Aorta (tissue), 5 donors: ENCODE measurements around the gene C11orf98. TPM values are rescaled to one million over a fixed set of nuclear protein-coding genes. Genes with fewer than 3 reads are reported as not detected.
A peak's percentile ranks its signal among the peaks of the same experiment; 100 is the strongest.

Experiments
- ATAC-seq: fragments of 200-7000 bp; cut with Tn5 transposase; one replicate; pipeline ENCODE4 v1.9.1; 2022; ENCODE audit warnings: moderate library complexity; ENCODE audit not compliant: low FRiP score
- DNase-seq, 2 donors: peaks; one replicate each; pipeline ENCODE4 v3.0.0-alpha.2; 2020
- H3K27ac ChIP-seq, 2 donors: one replicate each; pipeline ENCODE4 v1.5.1; 2013; ENCODE audit warnings: low read length in 2 of 2, mild to moderate bottlenecking in 2 of 2, moderate library complexity in 2 of 2, control low read depth in 1 of 2, inconsistent platforms in 1 of 2, low read depth in 1 of 2
- H3K27me3 ChIP-seq, 2 donors: one replicate each; pipeline ENCODE4 v1.6.1; 2013; ENCODE audit warnings: control low read depth in 1 of 2, low read length in 1 of 2, mild to moderate bottlenecking in 1 of 2, moderate library complexity in 1 of 2; ENCODE audit not compliant: insufficient read depth in 2 of 2, control insufficient read depth in 1 of 2
- H3K36me3 ChIP-seq, 2 donors: one replicate each; pipeline ENCODE4 v1.6.1; 2013; ENCODE audit warnings: control low read depth in 1 of 2, low read length in 1 of 2, mild to moderate bottlenecking in 1 of 2; ENCODE audit not compliant: insufficient read depth in 2 of 2, control insufficient read depth in 1 of 2
- H3K4me1 ChIP-seq, 2 donors: one replicate each; pipeline ENCODE4 v1.6.1; 2013; ENCODE audit warnings: low read length in 2 of 2, control low read depth in 1 of 2, mild to moderate bottlenecking in 1 of 2, moderate library complexity in 1 of 2; ENCODE audit not compliant: insufficient read depth in 2 of 2, control insufficient read depth in 1 of 2
- H3K4me3 ChIP-seq, 2 donors: one replicate each; pipeline ENCODE4 v1.5.1; 2013; ENCODE audit warnings: low read length in 2 of 2, control low read depth in 1 of 2, mild to moderate bottlenecking in 1 of 2
- H3K9me3 ChIP-seq: one replicate; pipeline ENCODE4 v1.6.1; 2013; ENCODE audit warnings: mild to moderate bottlenecking, low read length; ENCODE audit not compliant: control insufficient read depth
- WGBS, 2 donors: extraction: QIAGEN DNeasy Blood & Tissue Kit; methylation state at CpG; one replicate each; pipeline ENCODE4 v1.1.7; 2013; 5-methylcytosine and 5-hydroxymethylcytosine counted together
- intact Hi-C, 2 donors: fragments of 100-400 bp; cut with DNase I; formaldehyde crosslinking; loops; one replicate each; pipeline versions ENCODE4 v1.14.2 to v1.15.0; 2022
- long read RNA-seq, 2 donors: library from polyadenylated mRNA; unstranded; transcript quantifications; one replicate each; pipeline ENCODE4 v2.0.0, GENCODE V29; 2020 to 2021
- polyA plus RNA-seq, 2 donors: library from polyadenylated mRNA; stranded (reverse); fragments of 200-250 nt; gene quantifications; one replicate each; pipeline ENCODE4 v1.2.3, GENCODE V29; 2013
- total RNA-seq, 2 donors: library from RNA; stranded (reverse); fragmentation: NEBNext Ultra II Directional; extraction: Animal tissue kit (Norgen Biotek cat#: 25700); gene quantifications; one replicate each; pipeline ENCODE4 v1.2.1, GENCODE V29; 2021
- donor health status: healthy with polysubstance abuse.
- donor health status: Bipolar disorder and iron deficiency.
- donor health status: DM: no; HTN: no; CAD: no.
- donor health status: DM: no; HTN: no; CAD: no.
- donor health status: DM: yes; HTN: yes; CAD: no.

C11orf98 gene
- total RNA-seq (10 to 100 TPM; 23.1 to 27.7 TPM), polyA plus RNA-seq (100 to 1,000 TPM in 1 of 2 donors, 10 to 100 TPM in 1; 79.3 to 121 TPM)
- long read RNA-seq, donor 1, transcript C11orf98-201 (4 exons, 654 nt), result major isoform, 9 of 13 reads
- long read RNA-seq, donor 1, partial matches to known transcripts, result 1 of 13 reads
- long read RNA-seq, donor 1, other reads (novel, unspliced or antisense), result 1 of 13 reads
- long read RNA-seq, donor 2, transcript C11orf98-201 (4 exons, 654 nt), result major isoform, 8 of 9 reads
- long read RNA-seq, donor 2, partial matches to known transcripts, result 0 of 9 reads
- long read RNA-seq, donor 2, other reads (novel, unspliced or antisense), result 0 of 9 reads

- WGBS, 2 donors, result 0 to 1% methylated on average over 42 to 47 of the region's 47 CpGs
- Histone ChIP-seq H3K4me3 (peak within 1 kb of the TSS; percentile 56 to 62), H3K36me3 (peaks cover 0 to 1% of the 10 kb centered on the region in 2 donors), H3K27me3 (no peaks in the 10 kb centered on the region), H3K9me3 (no peaks in the 10 kb centered on the region), H3K27ac (peak within 1 kb of the TSS; percentile 4 to 87), H3K4me1 (peaks cover 2 to 8% of the 10 kb centered on the region in 2 donors)
- intact Hi-C loops, result loop anchor here in 1 of 2 donors (5.0 kb wide), 1 partner anchor 63 kb away; the partner anchor contains the start of gene MTA2
- DNase-seq (peak; percentile 97), ATAC-seq (peak; percentile 97)
Measured at GRCh38 chr11:62665075-62665598, at the start of gene C11orf98, which contains the start of gene CSKMT. TSS of gene C11orf98 (minus strand) at chr11:62665210. CDS start at chr11:62665169, 41 bp downstream. TSS of gene CSKMT (plus strand) at chr11:62665312. CDS start at chr11:62665880, 568 bp downstream.

- peaks cover 5 to 22% of the 10 kb centered on the region in 2 donors for H3K36me3 ChIP-seq
- H3K4me1 ChIP-seq, result no peaks in the 10 kb centered on the region
- H3K4me3 ChIP-seq, result no peak overlapping the region
- 79 to 80% methylated on average over 2 of the region's 2 CpGs for WGBS, 2 donors
- ATAC-seq (no peak), DNase-seq (peak in 1 of 2 donors; percentile 14)
- no peaks in the 10 kb centered on the region for H3K27me3 ChIP-seq
- H3K9me3 ChIP-seq, result no peaks in the 10 kb centered on the region
- no peak overlapping the region for H3K27ac ChIP-seq
- intact Hi-C loops, result no loop called here
Measured at GRCh38 chr11:62713343-62713742, 48.3 kb upstream of the C11orf98 start.

GRCh38 chr11:62712861-62713260 is 47.9 kb upstream of the C11orf98 start:
- Histone ChIP-seq H3K27me3 (no peaks in the 10 kb centered on the region), H3K4me3 (no peak overlapping the region), H3K9me3 (no peaks in the 10 kb centered on the region), H3K27ac (no peak overlapping the region), H3K4me1 (no peaks in the 10 kb centered on the region), H3K36me3 (peaks cover 4 to 21% of the 10 kb centered on the region in 2 donors)
- WGBS, 2 donors, result 53% methylated on average over 3 of the region's 3 CpGs
- DNase-seq (no peak), ATAC-seq (no peak)
- intact Hi-C loops, result no loop called here

GRCh38 chr11:62712276-62712812 is 47.3 kb upstream of the C11orf98 start:
- ATAC-seq (no peak), DNase-seq (peak in 1 of 2 donors; percentile 6)
- Histone ChIP-seq H3K27me3 (no peaks in the 10 kb centered on the region), H3K4me1 (no peaks in the 10 kb centered on the region), H3K27ac (no peak overlapping the region), H3K4me3 (no peak overlapping the region), H3K36me3 (peaks cover 3 to 19% of the 10 kb centered on the region in 2 donors), H3K9me3 (no peaks in the 10 kb centered on the region)
- intact Hi-C loops, result no loop called here
- 70 to 71% methylated on average over 6 of the region's 6 CpGs for WGBS, 2 donors

- Histone ChIP-seq H3K4me3 (peak overlapping the region; percentile 43 to 55), H3K36me3 (peaks cover 3 to 12% of the 10 kb centered on the region in 2 donors), H3K27me3 (no peaks in the 10 kb centered on the region), H3K9me3 (no peaks in the 10 kb centered on the region), H3K27ac (peak overlapping the region; percentile 20 to 99), H3K4me1 (no peaks in the 10 kb centered on the region)
- 54 to 56% methylated on average over 7 of the region's 7 CpGs for WGBS, 2 donors
- peak in 1 of 2 donors; percentile 73 for DNase-seq
- intact Hi-C loops, result no loop called here
- no peak for ATAC-seq
Measured at GRCh38 chr11:62710001-62710345, 45.0 kb upstream of the C11orf98 start.

- DNase-seq (peak; percentile 98 to 99), ATAC-seq (peak; percentile 95)
- Histone ChIP-seq H3K36me3 (peaks cover 3 to 8% of the 10 kb centered on the region in 2 donors), H3K9me3 (no peaks in the 10 kb centered on the region), H3K27me3 (no peaks in the 10 kb centered on the region), H3K27ac (peak overlapping the region; percentile 20 to 99), H3K4me3 (peak overlapping the region; percentile 43 to 56), H3K4me1 (no peaks in the 10 kb centered on the region)
- 0% methylated on average over 47 of the region's 47 CpGs for WGBS, 2 donors
- intact Hi-C loops, result loop anchor here in 1 of 2 donors (5.0 to 10.0 kb wide), 3 partner anchors 37 to 125 kb away; partner anchors contain the start of genes LBHD1, STX5, TEX54 and UQCC3
Measured at GRCh38 chr11:62709247-62710000, 44.4 kb upstream of the C11orf98 start.

GRCh38 chr11:62708793-62709192 is 43.8 kb upstream of the C11orf98 start:
- DNase-seq (peak in 1 of 2 donors; percentile 78), ATAC-seq (no peak)
- no peaks in the 10 kb centered on the region for H3K4me1 ChIP-seq
- peak overlapping the region; percentile 27 to 56 for H3K4me3 ChIP-seq
- WGBS, 2 donors, result 2 to 3% methylated on average over 7 of the region's 7 CpGs
- H3K36me3 ChIP-seq, result peaks cover 0 to 6% of the 10 kb centered on the region in 2 donors
- peak overlapping the region in 1 of 2 donors; percentile 82 for H3K27ac ChIP-seq
- intact Hi-C loops, result loop anchor here in 1 of 2 donors (5.0 to 10.0 kb wide), 3 partner anchors 36 to 126 kb away; partner anchors contain the start of genes LBHD1, STX5, TEX54 and UQCC3
- no peaks in the 10 kb centered on the region for H3K27me3 ChIP-seq
- no peaks in the 10 kb centered on the region for H3K9me3 ChIP-seq

GRCh38 chr11:62708392-62708791 is 43.4 kb upstream of the C11orf98 start:
- H3K27ac ChIP-seq, result no peak overlapping the region
- no peaks in the 10 kb centered on the region for H3K9me3 ChIP-seq
- intact Hi-C loops, result loop anchor here in 1 of 2 donors (5.0 to 10.0 kb wide), 3 partner anchors 36 to 126 kb away; partner anchors contain the start of genes LBHD1, STX5, TEX54 and UQCC3
- no peaks in the 10 kb centered on the region for H3K27me3 ChIP-seq
- peaks cover 0 to 3% of the 10 kb centered on the region in 2 donors for H3K36me3 ChIP-seq
- DNase-seq, result no peak
- no peak for ATAC-seq
- no peak overlapping the region for H3K4me3 ChIP-seq
- no peaks in the 10 kb centered on the region for H3K4me1 ChIP-seq
- WGBS, 2 donors, result 55% methylated on average over 5 of the region's 5 CpGs
